ENCODE measurements around the gene ARHGEF39.

GRCh38 chr9:35650341-35651158, 14.4 kb downstream of the ARHGEF39 start, which contains the start of gene SIT1:
- TF ChIP-seq CTCF (conservative IDR thresholded peaks at IDR 0.05 in 1 of 2, IDR thresholded peaks at IDR 0.05 in 1 of 2; ENCODE audit: extremely low read depth in 1 of 2, insufficient read depth in 1 of 2, low read depth in 1 of 2, low read length in 2 of 2) (no peak), EZH2 (IDR thresholded peaks at IDR 0.05; ENCODE audit: borderline replicate concordance, low read length) (no peak)

Data from mammary epithelial cell (primary cell).